GM04504 (cell line): Measurements from ENCODE around the gene TMEM88.

ENCODE experiments used
- DNase-seq: peaks from one replicate; pipeline ENCODE4 v3.0.0-alpha.2; 2012; ENCODE audit warnings: low read depth

The TMEM88 gene

GRCh38 chr17:7884581-7885366, 29.9 kb downstream of the TMEM88 start:
- no peak for DNase-seq

DNA sequence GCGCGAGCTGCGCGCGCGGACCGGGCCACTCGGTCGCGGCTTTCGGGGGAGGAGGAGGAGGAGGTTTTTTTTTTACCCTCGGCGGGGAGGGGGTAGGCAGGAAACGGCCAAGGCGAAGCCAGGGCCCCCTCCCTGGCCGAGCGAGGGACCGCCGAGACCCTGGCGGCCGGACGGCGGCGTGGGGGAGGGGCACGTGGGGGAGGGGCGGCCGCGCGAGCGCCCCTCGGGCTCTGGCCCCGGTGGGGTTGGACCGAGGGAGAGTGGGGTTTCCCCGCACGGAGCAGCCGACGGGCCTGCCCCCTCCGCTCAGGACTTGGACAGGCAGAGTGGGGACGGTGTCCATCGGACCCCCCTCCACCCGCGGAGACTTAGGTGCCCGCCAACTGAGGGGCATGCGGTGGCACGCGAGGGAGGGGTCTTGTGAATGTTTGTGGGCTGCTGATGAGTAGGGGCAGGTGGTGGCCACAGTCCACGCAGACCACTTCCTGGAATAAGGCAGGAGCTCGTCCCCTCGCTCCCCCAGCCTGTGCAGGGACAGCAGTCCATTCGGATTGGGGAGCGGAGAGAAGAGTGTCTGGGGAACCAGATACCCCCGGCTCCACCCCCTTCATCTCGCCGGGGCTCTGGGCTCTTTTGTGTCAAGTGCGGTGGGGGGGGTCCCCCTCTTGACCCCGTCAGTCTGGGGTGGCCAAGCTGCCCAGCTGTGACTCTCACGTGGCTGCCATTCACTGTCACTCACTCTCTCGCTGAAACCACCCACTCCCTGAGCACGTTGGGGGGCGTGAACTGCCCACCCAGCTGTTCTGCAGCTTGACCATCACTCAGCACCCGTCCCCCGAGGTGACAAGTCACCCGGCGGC, 30.7 kb downstream of the TMEM88 start:
- DNase-seq, result no peak

DNA sequence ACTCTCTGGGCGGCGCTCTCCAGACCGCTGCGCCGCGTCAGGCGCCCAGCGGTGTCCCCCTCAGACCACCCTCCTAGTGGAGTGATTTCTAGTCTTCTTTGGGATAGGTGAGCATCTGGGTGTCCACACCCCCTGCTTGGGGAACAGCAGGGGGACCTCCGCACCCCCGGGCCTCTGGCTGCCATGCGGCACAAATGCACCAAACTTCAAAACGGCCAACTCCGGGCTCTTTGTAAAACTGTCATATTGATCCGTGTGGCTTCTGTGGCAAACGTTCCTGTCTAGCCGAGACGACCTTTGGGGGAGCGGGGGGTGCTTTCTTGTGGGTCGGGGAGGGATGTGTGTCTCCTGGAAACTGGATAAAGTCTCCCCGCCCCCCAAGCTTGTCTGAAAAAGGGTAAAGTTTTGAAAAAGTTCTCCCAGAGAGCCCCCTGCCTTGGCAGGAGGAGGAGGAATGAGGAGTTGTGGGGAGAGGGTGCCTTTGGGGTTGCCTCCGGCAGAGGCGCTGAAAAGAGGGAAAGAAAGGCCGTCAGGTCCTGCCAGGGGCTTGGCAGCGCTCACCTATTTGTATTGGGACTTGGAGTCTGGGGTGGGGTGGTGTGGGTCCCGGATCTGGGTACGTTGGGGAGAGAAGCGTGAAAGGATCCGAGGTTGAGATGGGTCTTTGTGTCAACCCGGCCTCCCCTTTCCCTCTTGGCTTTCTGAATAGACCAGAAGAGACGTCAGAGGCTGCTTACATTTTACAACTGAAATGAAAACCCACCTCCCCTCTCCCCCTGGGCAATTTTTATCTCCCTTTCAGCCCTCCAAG, 31.6 kb downstream of the TMEM88 start:
- no peak for DNase-seq

GRCh38 chr17:7887038-7887481, 32.2 kb downstream of the TMEM88 start:
- no peak for DNase-seq

GRCh38 chr17:7887482-7888183, 32.8 kb downstream of the TMEM88 start:
- DNase-seq, result peak; percentile 86

DNA sequence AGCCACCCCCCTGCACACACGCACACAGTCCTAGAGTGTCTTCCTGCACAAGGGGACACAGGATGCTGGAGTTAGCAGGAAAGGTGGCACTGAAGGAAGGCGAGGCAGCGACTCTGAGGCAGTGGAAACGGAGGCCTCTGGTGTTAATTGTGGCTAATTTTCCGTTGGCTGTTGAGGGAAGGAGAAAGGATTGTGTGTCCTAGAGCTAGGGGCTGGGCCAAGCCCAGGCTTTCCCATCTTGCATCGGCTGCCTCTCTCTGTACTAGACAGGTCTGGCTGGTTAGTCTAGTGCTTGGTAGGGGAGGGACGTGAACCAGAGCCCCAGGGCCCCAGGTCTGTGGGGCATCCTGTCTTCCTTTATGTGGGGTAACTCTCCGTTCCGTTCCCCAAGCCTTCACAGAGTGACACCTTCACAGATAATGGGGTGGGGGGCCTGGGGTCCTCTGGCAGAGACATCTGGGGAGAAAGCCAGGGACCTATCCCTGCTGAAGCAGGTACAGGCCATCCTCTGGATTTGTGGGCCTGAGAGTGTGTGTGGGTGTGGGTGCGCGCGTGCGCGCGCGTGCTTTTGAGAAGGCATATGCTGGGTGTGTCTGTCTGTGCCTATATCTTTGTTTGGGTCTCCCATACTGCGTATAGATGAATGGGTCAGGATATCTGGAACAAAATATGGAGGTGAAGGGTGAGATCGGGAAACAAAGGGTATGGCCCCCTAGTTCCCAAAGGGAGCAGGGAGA, 33.5 kb downstream of the TMEM88 start, which contains the start of gene CHD3:
Gene CHD3, plus strand, starts transcription at position 606 of the 737 bp plus-strand sequence. CDS start 212 bp downstream, outside the sequence.
- no peak for DNase-seq

GRCh38 chr17:7889166-7889955, 34.5 kb downstream of the TMEM88 start:
- peak; percentile 91 for DNase-seq

DNA sequence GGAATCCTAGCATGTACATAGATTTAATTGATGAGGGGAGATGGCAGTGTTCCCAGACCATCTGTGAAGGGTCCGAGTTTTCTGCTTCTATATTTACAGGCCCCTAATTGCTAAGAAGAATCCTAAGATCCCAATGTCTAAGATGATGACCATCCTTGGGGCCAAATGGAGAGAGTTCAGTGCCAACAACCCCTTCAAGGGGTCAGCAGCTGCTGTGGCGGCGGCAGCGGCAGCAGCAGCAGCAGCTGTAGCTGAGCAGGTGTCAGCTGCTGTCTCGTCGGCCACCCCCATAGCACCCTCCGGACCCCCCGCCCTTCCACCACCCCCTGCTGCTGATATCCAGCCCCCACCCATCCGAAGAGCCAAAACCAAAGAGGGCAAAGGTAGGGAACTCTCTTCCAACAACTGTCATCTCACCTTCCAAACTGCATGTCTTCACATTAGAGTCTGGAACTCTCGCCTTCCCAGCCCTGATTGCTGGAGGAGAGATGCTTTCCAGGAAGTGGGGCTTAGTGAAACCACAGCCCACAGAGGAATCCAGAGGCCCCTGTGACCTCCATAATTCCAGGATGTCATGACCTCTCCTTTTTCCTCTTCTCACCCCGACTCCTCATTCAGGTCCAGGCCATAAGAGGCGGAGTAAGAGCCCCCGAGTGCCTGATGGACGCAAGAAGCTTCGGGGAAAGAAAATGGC, 38.5 kb downstream of the TMEM88 start:
- no peak for DNase-seq

- no peak for DNase-seq
Observed at GRCh38 chr17:7894226-7894625, 39.4 kb downstream of the TMEM88 start.

- no peak for DNase-seq
Observed at GRCh38 chr17:7894866-7895265, 40.0 kb downstream of the TMEM88 start.

- DNase-seq, result no peak
Observed at GRCh38 chr17:7897090-7897489, 42.2 kb downstream of the TMEM88 start.

DNA sequence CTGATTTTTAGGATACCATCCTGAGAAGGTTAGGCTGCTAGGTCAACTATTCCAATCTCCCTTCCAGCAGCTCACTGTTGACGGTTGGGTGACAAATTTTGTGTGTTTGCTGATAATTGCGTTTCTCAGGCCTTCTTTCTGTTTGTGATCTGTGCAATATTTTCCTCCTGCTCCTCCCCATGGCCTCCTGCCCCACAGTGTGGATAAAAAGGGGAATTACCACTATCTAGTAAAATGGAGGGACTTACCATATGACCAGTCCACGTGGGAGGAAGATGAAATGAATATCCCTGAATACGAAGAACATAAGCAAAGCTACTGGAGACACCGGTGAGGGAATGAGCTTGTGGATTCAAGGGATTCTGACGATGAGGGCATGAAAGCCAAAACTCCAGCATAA, 42.9 kb downstream of the TMEM88 start:
- DNase-seq, result no peak

- no peak for DNase-seq
Observed at GRCh38 chr17:7903154-7904103, 48.6 kb downstream of the TMEM88 start.
